Suprapubic skin (tissue), 4 donors: ENCODE measurements around the gene ACRV1.

Experiments
- EP300 ChIP-seq: sonication (generic); formaldehyde crosslinking; IDR thresholded peaks from one replicate; pipeline ENCODE4 v1.6.1; 2017; ENCODE audit warnings: antibody characterized with exemption
- POLR2A ChIP-seq, 2 donors: fragments of 450-650 bp; IDR thresholded peaks; one replicate each; pipeline ENCODE4 v1.6.1; 2017; ENCODE audit warnings: antibody characterized with exemption in 2 of 2, mild to moderate bottlenecking in 2 of 2, moderate library complexity in 2 of 2
- POLR2AphosphoS5 ChIP-seq, 3 donors: sonication (generic); formaldehyde crosslinking; IDR thresholded peaks; one replicate each; pipeline ENCODE4 v1.6.1; 2017; ENCODE audit warnings: antibody characterized with exemption in 3 of 3
- TF ChIP-seq, protein P1 (sequence below), 2 donors: fragments of 200-600 bp in 1 of 2; fragments of 450-650 bp in 1 of 2; sonication (generic) in 1 of 2; IDR thresholded peaks; one replicate each; pipeline ENCODE4 v1.5.1; 2016 to 2019; ENCODE audit warnings: antibody characterized with exemption in 2 of 2, mild to moderate bottlenecking in 1 of 2, moderate library complexity in 1 of 2

DNA sequence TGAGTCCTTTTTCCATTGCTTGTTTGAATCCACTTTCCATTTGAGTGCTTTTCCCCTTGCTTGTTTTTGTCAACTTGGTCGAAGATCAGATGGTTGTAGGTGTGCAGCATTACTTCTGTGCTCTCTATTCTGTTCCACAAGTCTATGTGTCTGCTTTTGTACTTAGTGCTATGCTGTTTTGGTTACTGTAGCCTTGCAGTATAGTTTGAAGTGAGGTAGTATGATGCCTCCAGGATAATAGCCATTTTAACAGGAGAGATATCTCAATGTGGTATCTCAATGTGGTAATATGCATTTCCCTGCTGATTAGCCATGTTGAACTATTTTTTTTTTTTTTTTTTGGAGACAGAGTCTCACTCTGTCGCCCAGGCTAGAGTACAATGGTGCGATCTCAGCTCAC is 16.7 kb downstream of the ACRV1 start:
- TF ChIP-seq POLR2A (IDR thresholded peaks at IDR 0.05) (no peak), POLR2AphosphoS5 (IDR thresholded peaks at IDR 0.05) (no peak), EP300 (no peak)
- TF ChIP-seq, protein P1, sequence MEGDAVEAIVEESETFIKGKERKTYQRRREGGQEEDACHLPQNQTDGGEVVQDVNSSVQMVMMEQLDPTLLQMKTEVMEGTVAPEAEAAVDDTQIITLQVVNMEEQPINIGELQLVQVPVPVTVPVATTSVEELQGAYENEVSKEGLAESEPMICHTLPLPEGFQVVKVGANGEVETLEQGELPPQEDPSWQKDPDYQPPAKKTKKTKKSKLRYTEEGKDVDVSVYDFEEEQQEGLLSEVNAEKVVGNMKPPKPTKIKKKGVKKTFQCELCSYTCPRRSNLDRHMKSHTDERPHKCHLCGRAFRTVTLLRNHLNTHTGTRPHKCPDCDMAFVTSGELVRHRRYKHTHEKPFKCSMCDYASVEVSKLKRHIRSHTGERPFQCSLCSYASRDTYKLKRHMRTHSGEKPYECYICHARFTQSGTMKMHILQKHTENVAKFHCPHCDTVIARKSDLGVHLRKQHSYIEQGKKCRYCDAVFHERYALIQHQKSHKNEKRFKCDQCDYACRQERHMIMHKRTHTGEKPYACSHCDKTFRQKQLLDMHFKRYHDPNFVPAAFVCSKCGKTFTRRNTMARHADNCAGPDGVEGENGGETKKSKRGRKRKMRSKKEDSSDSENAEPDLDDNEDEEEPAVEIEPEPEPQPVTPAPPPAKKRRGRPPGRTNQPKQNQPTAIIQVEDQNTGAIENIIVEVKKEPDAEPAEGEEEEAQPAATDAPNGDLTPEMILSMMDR (IDR thresholded peaks at IDR 0.05) = no peak
